IPS-15b (cell line): ENCODE results near the gene BMPR1B.
"Not testable (repeated sequence)": the region's sequence is repeated elsewhere in the genome, so short reads cannot be mapped to it uniquely, and the experiment has no call there.

Experiments
- H3K27me3 ChIP-seq: one replicate; pipeline ENCODE4 v1.6.1; 2013; ENCODE audit warnings: low read length; ENCODE audit not compliant: control insufficient read depth, insufficient read depth
- H3K36me3 ChIP-seq: one replicate; pipeline ENCODE4 v1.6.1; 2013; ENCODE audit warnings: low read length; ENCODE audit not compliant: control insufficient read depth, insufficient read depth
- H3K4me1 ChIP-seq: one replicate; pipeline ENCODE4 v1.6.1; 2013; ENCODE audit warnings: mild to moderate bottlenecking, low read length; ENCODE audit not compliant: control insufficient read depth, insufficient read depth
- H3K4me3 ChIP-seq: one replicate; pipeline ENCODE4 v1.5.1; 2013; ENCODE audit warnings: low read depth, low read length
- H3K9ac ChIP-seq: one replicate; pipeline ENCODE4 v1.6.1; 2013; ENCODE audit warnings: low read depth, mild to moderate bottlenecking, low read length
- H3K9me3 ChIP-seq: one replicate; pipeline ENCODE4 v1.6.1; 2013; ENCODE audit warnings: mild to moderate bottlenecking, low read length; ENCODE audit not compliant: control insufficient read depth, insufficient read depth

BMPR1B gene

GRCh38 chr4:94813221-94813620, 55.5 kb downstream of the BMPR1B start:
- Histone ChIP-seq H3K9me3 (no peaks in the 10 kb centered on the region), H3K9ac (no peak overlapping the region), H3K36me3 (no peaks in the 10 kb centered on the region), H3K4me1 (no peaks in the 10 kb centered on the region), H3K4me3 (no peak overlapping the region), H3K27me3 (no peaks in the 10 kb centered on the region)

DNA sequence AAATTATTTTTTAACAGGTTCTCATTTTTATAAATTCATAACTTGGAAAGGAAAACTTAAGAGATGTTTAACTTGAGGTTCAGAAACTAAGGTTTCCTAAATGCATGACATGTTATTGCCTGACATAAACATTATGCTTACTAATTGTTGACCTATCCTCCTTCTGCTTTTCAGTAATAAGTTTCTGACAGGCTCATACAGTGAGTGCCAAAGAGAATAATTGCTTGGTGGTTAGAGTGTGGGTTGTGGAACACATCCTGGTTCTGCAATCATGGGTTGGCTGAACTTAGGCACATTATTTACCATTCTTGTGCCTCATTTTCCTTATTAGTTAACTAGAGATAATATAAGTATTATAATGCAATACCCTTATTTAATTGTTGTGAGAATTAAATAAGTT, 56.5 kb downstream of the BMPR1B start:
- Histone ChIP-seq H3K4me1 (no peaks in the 10 kb centered on the region), H3K36me3 (no peaks in the 10 kb centered on the region), H3K27me3 (no peaks in the 10 kb centered on the region), H3K9ac (no peak overlapping the region), H3K4me3 (no peak overlapping the region), H3K9me3 (no peaks in the 10 kb centered on the region)

DNA sequence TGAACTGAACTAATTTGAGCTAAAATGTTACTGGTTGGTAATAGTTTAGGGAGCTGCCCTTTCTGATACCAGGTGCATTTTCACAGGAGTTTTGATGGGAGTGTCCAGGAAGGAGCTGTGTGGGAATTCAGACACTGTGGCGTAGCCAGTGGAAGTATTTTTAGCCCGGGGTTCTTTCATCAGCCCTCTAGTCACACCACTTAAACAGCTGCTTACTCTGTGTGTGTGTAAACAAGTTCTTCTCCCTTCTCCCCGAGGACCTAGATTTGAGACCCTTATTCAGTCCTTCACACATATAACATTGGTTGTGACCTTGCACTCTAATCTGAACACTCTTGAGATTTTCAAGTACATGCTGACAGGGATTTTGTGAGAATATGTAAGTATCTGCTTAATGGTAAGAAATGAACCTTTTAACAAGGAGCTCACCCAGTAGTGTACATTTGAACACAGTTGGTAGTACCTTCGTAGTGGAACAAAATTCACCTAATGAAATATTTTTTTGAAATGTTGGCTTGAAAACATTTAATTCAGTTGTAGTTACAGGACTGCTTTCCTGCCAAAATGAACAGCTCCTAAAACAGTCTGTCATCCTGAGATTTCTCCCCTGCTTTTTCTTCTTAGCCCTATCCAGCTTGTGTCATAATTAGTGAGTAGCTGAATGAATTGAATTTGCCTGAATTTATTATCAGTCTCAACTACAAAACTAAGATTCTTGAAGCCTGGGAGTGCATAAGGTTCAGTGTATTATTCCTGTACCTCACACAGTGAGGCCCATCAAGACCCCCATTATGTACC, 61.8 kb downstream of the BMPR1B start:
- Histone ChIP-seq H3K9ac (no peak overlapping the region), H3K27me3 (no peaks in the 10 kb centered on the region), H3K4me3 (no peak overlapping the region), H3K4me1 (no peaks in the 10 kb centered on the region), H3K9me3 (no peaks in the 10 kb centered on the region), H3K36me3 (no peaks in the 10 kb centered on the region)

DNA sequence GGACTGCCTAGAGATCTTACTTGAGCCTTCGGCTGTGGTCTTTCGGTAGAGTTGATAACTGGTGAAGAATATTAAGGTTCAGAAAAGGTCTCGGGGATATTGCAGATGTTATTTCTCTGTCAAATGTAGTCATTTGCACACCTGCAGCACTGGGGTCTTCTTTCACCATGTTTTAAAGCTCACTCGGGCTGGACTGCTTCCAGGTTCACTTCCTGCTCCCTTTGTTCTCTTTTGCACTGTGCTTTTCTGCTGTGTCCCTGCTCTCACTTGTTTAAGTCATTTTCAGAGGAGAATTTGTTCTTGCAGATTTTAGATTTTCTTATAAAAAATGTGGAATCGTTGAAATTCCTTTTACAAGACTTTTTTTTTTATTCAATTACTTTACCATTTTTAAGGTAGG, 68.5 kb downstream of the BMPR1B start:
- Histone ChIP-seq H3K4me1 (no peaks in the 10 kb centered on the region), H3K27me3 (no peaks in the 10 kb centered on the region), H3K36me3 (no peaks in the 10 kb centered on the region)

GRCh38 chr4:94827481-94828110, 69.8 kb downstream of the BMPR1B start:
- Histone ChIP-seq H3K9ac (no peak overlapping the region), H3K4me3 (no peak overlapping the region)

More for the DNA sequence above, 68.5 kb downstream of the BMPR1B start:
- Histone ChIP-seq H3K9me3 (no peaks in the 10 kb centered on the region), H3K9ac (no peak overlapping the region), H3K4me3 (no peak overlapping the region)

GRCh38 chr4:94828882-94829281, 71.1 kb downstream of the BMPR1B start:
- H3K36me3 ChIP-seq, result no peaks in the 10 kb centered on the region
- no peaks in the 10 kb centered on the region for H3K27me3 ChIP-seq
- H3K9me3 ChIP-seq, result no peaks in the 10 kb centered on the region
- no peak overlapping the region for H3K4me3 ChIP-seq
- no peak overlapping the region for H3K9ac ChIP-seq
- no peaks in the 10 kb centered on the region for H3K4me1 ChIP-seq

More at GRCh38 chr4:94827481-94828110, 69.8 kb downstream of the BMPR1B start:
- no peaks in the 10 kb centered on the region for H3K4me1 ChIP-seq
- H3K27me3 ChIP-seq, result no peaks in the 10 kb centered on the region
- H3K9me3 ChIP-seq, result no peaks in the 10 kb centered on the region
- no peaks in the 10 kb centered on the region for H3K36me3 ChIP-seq

DNA sequence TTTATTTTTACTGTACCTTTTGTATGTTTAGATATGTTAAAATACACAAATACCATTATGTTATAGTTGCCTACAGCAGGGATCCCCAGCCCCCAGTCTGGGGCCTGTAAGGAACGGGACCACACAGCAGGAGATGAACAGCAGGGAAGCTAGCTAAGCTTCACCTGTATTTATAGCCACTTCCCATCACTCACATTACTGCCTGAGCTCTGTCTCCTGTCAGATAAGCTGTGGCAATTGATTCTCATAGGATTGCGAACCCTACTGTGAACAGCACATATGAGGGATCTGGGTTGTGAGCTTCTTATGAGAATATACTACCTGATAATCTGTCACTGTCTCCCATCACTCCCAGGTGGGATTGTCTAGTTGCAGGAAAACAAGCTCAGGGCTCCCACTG, 73.9 kb downstream of the BMPR1B start:
- Histone ChIP-seq H3K9me3 (no peaks in the 10 kb centered on the region), H3K9ac (no peak overlapping the region), H3K27me3 (no peaks in the 10 kb centered on the region), H3K4me1 (no peaks in the 10 kb centered on the region), H3K36me3 (no peaks in the 10 kb centered on the region), H3K4me3 (no peak overlapping the region)

DNA sequence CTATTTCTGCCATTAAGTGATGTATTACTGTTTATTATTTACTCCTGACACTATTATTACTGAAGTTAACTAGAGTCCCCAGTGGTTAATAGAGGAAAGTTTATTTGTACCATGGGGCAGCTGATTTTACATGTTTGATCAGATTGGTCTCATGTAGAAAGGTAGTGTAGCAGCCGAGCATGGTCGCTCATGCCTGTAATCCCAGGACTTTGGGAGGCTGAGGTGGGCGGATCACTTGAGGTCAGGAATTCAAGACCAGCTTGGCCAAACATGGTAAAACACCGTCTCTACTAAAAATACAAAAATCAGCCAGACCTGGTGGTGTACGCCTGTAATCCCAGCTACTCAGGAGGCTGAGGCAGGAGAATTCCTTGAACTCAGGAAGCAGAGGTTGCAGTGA, 74.6 kb downstream of the BMPR1B start:
- H3K9me3 ChIP-seq, H3K27me3 ChIP-seq, H3K36me3 ChIP-seq, H3K4me1 ChIP-seq, H3K4me3 ChIP-seq, H3K9ac ChIP-seq: not testable (repeated sequence)

- no peak overlapping the region for H3K9ac ChIP-seq
- H3K4me3 ChIP-seq, result no peak overlapping the region
- no peaks in the 10 kb centered on the region for H3K4me1 ChIP-seq
- H3K9me3 ChIP-seq, result no peaks in the 10 kb centered on the region
- H3K36me3 ChIP-seq, result no peaks in the 10 kb centered on the region
- H3K27me3 ChIP-seq, result no peaks in the 10 kb centered on the region
Measured at GRCh38 chr4:94833394-94833793, 75.6 kb downstream of the BMPR1B start.

GRCh38 chr4:94834501-94834900, 76.7 kb downstream of the BMPR1B start:
- no peaks in the 10 kb centered on the region for H3K9me3 ChIP-seq
- H3K4me3 ChIP-seq, result no peak overlapping the region
- no peaks in the 10 kb centered on the region for H3K4me1 ChIP-seq
- H3K36me3 ChIP-seq, result no peaks in the 10 kb centered on the region
- no peaks in the 10 kb centered on the region for H3K27me3 ChIP-seq
- no peak overlapping the region for H3K9ac ChIP-seq

- H3K4me1 ChIP-seq, H3K4me3 ChIP-seq, H3K27me3 ChIP-seq, H3K36me3 ChIP-seq, H3K9ac ChIP-seq, H3K9me3 ChIP-seq: not testable (repeated sequence)
Measured at GRCh38 chr4:94841166-94841863, 83.6 kb downstream of the BMPR1B start.

DNA sequence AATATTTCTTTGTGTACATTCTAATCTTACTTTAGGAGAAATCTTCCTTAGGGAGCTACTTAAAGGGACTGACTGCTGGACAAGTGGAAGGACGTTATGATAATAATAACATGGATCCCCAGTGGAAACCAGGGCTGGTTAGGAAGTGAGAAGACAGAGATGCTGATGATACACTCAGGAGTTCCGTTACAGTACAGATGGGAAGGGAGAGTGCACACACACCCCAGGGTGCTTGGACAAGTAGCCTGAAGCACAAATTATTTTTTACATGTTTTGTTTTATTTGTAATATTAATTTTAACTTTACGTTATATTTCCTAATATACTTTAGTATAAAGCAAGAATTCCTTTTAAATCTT, 84.1 kb downstream of the BMPR1B start:
- H3K9me3 ChIP-seq, result no peaks in the 10 kb centered on the region
- H3K4me1 ChIP-seq, result no peaks in the 10 kb centered on the region
- H3K36me3 ChIP-seq, result no peaks in the 10 kb centered on the region
- H3K27me3 ChIP-seq, result no peaks in the 10 kb centered on the region
- H3K4me3 ChIP-seq, result no peak overlapping the region
- no peak overlapping the region for H3K9ac ChIP-seq
